ENCODE data around the gene RITA1.

The RITA1 gene

DNA sequence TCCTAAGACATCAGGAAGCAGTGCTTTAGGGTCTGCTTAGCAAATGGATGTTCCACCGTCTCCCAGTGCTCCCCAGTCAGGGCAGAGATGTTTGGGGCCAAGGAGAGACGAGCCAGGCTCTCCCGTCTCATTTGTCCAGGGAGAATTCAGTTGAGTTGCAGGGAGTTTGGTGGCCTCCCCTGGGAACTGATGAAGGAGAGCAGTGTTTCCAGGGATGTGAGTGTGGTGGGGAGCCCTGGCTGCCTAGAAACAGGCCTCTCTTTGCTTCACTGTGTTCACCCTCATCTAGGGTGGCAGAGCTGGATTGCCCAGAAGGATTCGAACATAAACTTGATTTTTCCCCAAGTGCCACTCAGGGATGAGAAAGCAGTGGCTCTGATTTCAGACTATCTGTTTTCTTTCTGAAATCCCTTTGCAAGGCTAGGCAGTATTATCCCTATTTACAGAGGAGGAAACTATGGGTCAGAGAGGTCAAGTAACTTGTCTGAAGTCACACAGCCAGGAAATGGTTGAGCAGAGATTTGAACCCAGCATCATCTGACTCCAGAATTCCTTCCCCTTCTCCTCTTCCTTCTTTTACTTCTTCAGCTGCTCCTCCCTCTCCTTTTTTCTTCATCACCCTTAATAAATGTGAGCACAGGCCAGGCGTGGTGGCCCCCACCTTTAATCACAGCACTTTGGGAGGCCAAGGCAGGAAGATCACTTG, 42.3 kb downstream of the RITA1 start:
- no peak for TF ChIP-seq CTCF (IDR thresholded peaks at IDR 0.05; ENCODE audit: low read depth, low read length, missing control alignments)
- in situ Hi-C loops (cut with HindIII; ENCODE audit: low pct_ligation_motif_present, low sequenced_read_pairs): no loop called here

DNA sequence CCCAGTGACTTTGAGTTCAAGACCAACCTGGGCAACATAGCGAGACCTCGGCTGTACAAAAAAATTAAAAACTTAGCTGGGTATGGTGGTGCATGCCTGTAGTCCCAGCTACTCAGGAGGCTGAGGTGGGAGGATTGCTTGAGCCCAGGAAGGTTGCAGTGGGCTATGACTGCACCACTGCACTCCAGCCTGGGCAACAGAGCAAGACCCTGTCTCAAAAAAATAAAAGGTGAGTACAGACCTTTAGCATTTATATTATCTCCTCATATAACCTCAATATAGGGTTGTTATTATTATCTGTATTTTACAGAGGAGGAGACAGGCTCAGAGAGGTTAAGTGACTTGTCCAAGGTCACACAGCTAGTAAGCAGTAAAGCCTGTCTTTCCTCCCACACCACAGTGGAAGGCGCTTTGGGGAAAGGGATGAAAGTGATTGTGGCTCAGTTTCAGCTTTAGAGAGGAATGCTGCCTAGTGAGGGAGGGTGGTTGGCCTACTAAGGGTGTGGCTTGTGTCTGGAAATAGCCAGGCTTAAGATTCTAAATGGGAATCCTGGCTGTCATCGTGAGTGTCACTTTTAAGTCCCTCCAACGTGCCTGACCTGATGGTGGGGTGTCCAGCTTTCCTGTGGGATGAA, 43.0 kb downstream of the RITA1 start:
- H3K27me3 ChIP-seq (replicated peaks): no peaks in the 10 kb centered on the region
- TF ChIP-seq CTCF (IDR thresholded peaks at IDR 0.05; ENCODE audit: low read depth, low read length, missing control alignments): no peak
- no peak for DNase-seq
- no peak overlapping the region for H3K27ac ChIP-seq
- H3K4me3 ChIP-seq (ENCODE audit: low read depth, low read length): no peak overlapping the region
- peaks cover 40% of the 10 kb centered on the region for H3K36me3 ChIP-seq (replicated peaks)
- in situ Hi-C loops (cut with HindIII; ENCODE audit: low pct_ligation_motif_present, low sequenced_read_pairs): no loop called here

More for the DNA sequence above, 42.3 kb downstream of the RITA1 start:
- no peak overlapping the region for H3K27ac ChIP-seq
- DNase-seq: no peak
- H3K36me3 ChIP-seq (replicated peaks): peaks cover 34% of the 10 kb centered on the region
- H3K4me3 ChIP-seq (ENCODE audit: low read depth, low read length): no peak overlapping the region
- no peaks in the 10 kb centered on the region for H3K27me3 ChIP-seq (replicated peaks)

GRCh38 chr12:113230315-113231234, 45.1 kb downstream of the RITA1 start:
- TF ChIP-seq CTCF (IDR thresholded peaks at IDR 0.05; ENCODE audit: low read depth, low read length, missing control alignments): no peak
- H3K4me3 ChIP-seq (ENCODE audit: low read depth, low read length): no peak overlapping the region
- in situ Hi-C loops (cut with HindIII; ENCODE audit: low pct_ligation_motif_present, low sequenced_read_pairs): no loop called here
- peak overlapping the region; percentile 71 for H3K27ac ChIP-seq
- H3K27me3 ChIP-seq (replicated peaks): no peaks in the 10 kb centered on the region
- DNase-seq: no peak
- peaks cover 40% of the 10 kb centered on the region for H3K36me3 ChIP-seq (replicated peaks)

- Histone ChIP-seq H3K27ac (peak overlapping the region; percentile 71), H3K27me3 (replicated peaks) (no peaks in the 10 kb centered on the region), H3K36me3 (replicated peaks) (peaks cover 40% of the 10 kb centered on the region), H3K4me3 (ENCODE audit: low read depth, low read length) (no peak overlapping the region)
- peak; percentile 75 for DNase-seq
- TF ChIP-seq CTCF (IDR thresholded peaks at IDR 0.05; ENCODE audit: low read depth, low read length, missing control alignments): no peak
- in situ Hi-C loops (cut with HindIII; ENCODE audit: low pct_ligation_motif_present, low sequenced_read_pairs): no loop called here
These were observed 45.9 kb downstream of the RITA1 start for GRCh38 chr12:113231235-113232088.

DNA sequence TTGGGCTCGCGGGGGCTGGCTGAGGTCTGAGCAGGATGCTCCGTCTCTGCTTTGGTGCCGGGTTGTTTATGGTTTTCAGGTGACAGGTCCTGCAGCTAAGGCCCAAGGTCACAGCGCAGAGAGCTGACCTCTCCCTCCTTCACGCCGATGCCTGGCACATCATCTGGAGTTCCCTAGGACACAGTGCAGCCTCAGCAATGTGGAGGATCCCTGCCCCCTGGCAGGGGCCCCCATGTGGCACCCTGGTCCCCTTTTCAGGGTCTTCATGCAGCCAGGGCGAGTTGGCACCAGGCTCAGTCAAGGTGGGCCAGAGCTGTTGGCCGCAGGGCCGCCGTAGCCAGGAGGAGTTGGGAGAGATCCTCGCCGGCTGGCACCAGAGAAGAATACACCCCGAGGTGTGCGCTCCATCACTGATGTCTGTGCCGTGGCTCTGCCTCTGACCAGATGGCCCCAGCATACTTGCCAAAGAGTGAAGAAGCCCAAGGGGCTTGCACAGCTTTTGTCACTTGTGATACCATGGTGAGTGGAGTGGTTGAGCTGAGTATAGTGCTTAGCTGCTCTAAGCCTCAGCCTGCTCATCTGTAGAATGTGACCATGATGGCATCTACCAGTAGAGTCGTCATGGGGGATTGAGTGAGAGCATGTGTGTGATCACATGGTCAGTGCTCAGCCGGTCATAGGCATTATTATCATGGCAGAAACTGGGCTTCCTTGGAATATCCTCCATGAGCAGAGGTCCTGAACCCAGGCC, 46.7 kb downstream of the RITA1 start:
- in situ Hi-C loops (cut with HindIII; ENCODE audit: low pct_ligation_motif_present, low sequenced_read_pairs): no loop called here
- TF ChIP-seq CTCF (IDR thresholded peaks at IDR 0.05; ENCODE audit: low read depth, low read length, missing control alignments): no peak
- Histone ChIP-seq H3K27ac (peak overlapping the region; percentile 71), H3K4me3 (ENCODE audit: low read depth, low read length) (no peak overlapping the region), H3K27me3 (replicated peaks) (no peaks in the 10 kb centered on the region), H3K36me3 (replicated peaks) (peaks cover 40% of the 10 kb centered on the region)
- no peak for DNase-seq

All from brain microvascular endothelial cell (primary cell).